ENCODE measurements around the gene MINAR2. TPM values are rescaled to one million over a fixed set of nuclear protein-coding genes. Genes with fewer than 3 reads are reported as not detected.

Gene MINAR2
- total RNA-seq, 1 donor from 2014 or later, result not detected

DNA sequence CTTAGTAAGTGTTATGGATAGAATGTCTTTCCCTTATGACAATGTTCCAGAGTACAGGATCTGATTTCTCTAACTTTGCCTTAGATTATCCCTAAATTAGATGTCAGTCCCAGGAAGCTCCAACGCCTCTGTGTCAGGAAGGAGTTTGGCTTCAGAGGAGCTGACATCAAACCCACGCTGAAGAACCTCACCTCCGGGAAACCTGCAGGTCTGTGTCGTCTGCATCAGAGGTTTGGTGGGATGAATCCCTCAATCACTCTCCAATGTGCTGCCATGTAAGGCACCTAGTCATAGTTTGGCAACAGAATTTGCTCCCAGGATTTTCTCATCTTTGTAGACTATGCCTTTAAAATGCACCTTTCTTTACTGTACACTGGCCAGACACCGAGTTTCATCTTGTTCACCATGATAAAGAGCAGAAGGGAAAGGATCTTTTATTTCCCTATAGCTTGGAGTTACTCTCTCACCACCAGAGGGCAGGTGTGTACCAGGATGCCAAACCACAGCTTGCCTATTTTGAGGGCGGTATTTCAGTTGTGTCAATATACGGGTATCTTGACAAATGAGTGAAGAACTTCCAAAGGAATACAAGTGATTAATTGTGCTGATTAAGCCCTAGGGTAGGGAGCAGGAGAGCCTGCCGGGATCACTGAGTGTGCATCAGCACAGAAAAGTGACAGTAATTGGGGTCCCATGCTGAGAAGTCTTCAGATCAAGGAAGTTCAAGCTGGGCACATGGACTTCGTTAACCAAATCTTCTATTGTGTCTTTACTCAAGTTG is 23.4 kb downstream of the MINAR2 start:
- peak; percentile 48 for DNase-seq (ENCODE audit: low spot score)
- ATAC-seq, result peak; percentile 85

DNA sequence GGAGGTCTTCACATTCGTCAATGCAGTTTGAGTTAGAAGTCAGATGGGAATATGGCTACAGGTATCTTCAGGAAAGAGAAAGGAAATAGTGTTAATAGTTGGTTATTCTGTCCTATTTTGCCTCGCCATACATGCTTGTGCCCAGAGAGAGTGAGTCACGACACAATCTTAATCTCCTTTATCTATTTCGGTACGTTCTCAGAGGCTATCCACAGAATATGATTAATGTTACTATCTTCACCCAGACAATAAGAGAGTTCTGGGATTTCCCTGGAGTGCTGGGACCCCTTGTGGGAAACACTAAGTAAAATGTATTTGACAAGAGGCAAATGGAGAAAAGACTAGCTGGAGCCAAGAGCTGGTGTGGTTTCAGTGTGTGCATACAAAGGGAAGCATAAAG is 25.5 kb downstream of the MINAR2 start:
- ATAC-seq (no peak), DNase-seq (ENCODE audit: low spot score) (no peak)

DNA sequence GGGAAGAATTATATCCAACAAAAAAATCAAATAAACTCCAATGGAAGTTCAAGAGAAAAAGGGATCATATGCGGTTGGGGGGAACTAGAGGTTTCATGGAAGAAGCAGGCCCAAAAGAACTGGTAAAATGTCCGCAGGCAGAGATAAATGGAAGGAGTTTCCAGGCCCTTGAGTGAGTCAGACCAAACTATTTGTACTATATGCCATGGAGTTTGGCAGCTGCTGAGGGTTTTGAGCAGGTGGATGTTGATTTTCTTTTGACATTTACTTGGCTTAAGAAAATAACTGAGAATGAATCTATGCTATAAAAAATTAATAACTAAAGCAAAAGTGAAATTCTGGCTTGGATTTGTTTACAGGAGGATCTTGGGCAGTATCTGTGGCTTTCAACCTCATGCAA is 33.7 kb downstream of the MINAR2 start:
- ATAC-seq (no peak), DNase-seq (ENCODE audit: low spot score) (no peak)

GRCh38 chr5:129803403-129803802 is 55.5 kb downstream of the MINAR2 start:
- ATAC-seq, result no peak
- no peak for DNase-seq (ENCODE audit: low spot score)

- no peak for ATAC-seq
- DNase-seq (ENCODE audit: low spot score), result no peak
These were observed 56.8 kb downstream of the MINAR2 start for GRCh38 chr5:129804705-129805104.

- DNase-seq (ENCODE audit: low spot score), result no peak
- no peak for ATAC-seq
These were observed 59.4 kb downstream of the MINAR2 start for GRCh38 chr5:129807162-129807814.

Other genes starting within 250 kb of the MINAR2 start
- 0.83 TPM for gene CHSY3, start 156.4 kb downstream of the MINAR2 start, total RNA-seq

All from left lobe of liver (tissue), 2 donors.